Measurements from ENCODE around the gene CCDC154. TPM values are rescaled to one million over a fixed set of nuclear protein-coding genes. Genes with fewer than 3 reads are reported as not detected.

Gene CCDC154
- polyA plus RNA-seq, 1 donor (not counting 4 experiments of a cell fraction or from before 2014, with no cell fraction given) = 0.46 TPM

DNA sequence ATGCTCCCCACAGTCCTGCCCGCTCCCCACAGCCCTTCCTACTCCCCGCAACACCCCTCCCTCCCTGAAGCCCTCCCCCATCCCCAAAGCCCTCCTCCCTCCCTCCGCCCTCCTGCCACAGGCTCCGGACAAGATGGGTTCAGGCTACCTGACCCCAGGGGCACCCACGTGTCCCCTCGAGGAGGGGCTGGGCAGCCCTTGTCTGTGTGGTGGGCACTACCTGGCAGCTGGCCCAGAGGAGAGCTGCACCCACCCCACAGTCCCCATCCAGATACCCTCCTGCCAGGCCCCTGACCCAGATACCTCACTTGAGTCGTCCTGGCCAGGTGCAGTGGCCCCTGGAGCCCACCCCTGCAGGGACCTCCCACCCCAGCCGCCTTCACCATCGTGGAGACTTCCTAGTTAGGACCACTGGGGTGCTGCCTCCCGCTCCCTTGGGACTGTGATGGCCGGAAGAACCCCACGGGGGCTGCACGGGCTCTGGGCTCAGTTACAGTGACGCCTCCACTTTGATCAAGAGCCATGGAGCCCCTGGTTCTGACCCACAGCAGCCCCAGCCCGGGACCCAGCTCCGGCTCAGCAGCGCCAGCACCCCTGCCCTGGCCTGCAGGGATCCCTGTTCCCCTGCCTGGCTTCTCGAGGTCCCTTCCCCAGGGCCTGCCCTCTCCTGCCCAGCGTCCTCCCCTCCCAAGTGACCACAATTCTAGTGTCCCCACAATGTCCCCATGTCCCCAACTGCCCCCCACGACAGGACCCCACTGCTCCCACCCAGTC is 12.7 kb downstream of the CCDC154 start:
- no peak overlapping the region for H3K27ac ChIP-seq (ENCODE audit: control insufficient read depth, insufficient read depth, low read length)
- no peak overlapping the region for H3K4me2 ChIP-seq (ENCODE audit: control insufficient read depth, extremely low read depth, insufficient read depth, low read depth, low read length)
- H3K9me1 ChIP-seq (ENCODE audit: control insufficient read depth, extremely low read depth, insufficient read depth, low read length) = no peaks in the 10 kb centered on the region
- no peak for DNase-seq (ENCODE audit: low read depth, low spot score)
- H3K36me3 ChIP-seq (ENCODE audit: control insufficient read depth in 2 of 2, extremely low read depth in 1 of 2, insufficient read depth in 2 of 2, low read length in 2 of 2) = no peaks in the 10 kb centered on the region
- dilution Hi-C loops (cut with MboI; ENCODE audit: extremely low pct_ligation_motif_present, low sequenced_read_pairs) = no loop called here
- TF ChIP-seq, protein P1, sequence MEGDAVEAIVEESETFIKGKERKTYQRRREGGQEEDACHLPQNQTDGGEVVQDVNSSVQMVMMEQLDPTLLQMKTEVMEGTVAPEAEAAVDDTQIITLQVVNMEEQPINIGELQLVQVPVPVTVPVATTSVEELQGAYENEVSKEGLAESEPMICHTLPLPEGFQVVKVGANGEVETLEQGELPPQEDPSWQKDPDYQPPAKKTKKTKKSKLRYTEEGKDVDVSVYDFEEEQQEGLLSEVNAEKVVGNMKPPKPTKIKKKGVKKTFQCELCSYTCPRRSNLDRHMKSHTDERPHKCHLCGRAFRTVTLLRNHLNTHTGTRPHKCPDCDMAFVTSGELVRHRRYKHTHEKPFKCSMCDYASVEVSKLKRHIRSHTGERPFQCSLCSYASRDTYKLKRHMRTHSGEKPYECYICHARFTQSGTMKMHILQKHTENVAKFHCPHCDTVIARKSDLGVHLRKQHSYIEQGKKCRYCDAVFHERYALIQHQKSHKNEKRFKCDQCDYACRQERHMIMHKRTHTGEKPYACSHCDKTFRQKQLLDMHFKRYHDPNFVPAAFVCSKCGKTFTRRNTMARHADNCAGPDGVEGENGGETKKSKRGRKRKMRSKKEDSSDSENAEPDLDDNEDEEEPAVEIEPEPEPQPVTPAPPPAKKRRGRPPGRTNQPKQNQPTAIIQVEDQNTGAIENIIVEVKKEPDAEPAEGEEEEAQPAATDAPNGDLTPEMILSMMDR (optimal IDR thresholded peaks at IDR 0.05 in 1 of 3, IDR thresholded peaks at IDR 0.05 in 1 of 3, conservative IDR thresholded peaks at IDR 0.05 in 1 of 3; ENCODE audit: extremely low read depth in 1 of 3, insufficient read depth in 2 of 3, low read length in 3 of 3) = no peak
- H3K4me1 ChIP-seq (ENCODE audit: control insufficient read depth, extremely low read depth, insufficient read depth, low read length) = no peaks in the 10 kb centered on the region
- no peaks in the 10 kb centered on the region for H3K27me3 ChIP-seq (ENCODE audit: control insufficient read depth, extremely low read depth, insufficient read depth, low read length)
- H2AFZ ChIP-seq (ENCODE audit: control insufficient read depth, low read length) = no peak overlapping the region
- H3K9me3 ChIP-seq (ENCODE audit: control insufficient read depth, low read depth, low read length) = no peaks in the 10 kb centered on the region
- no peak for FAIRE-seq
- no peak overlapping the region for H3K9ac ChIP-seq (ENCODE audit: control insufficient read depth, extremely low read depth, insufficient read depth, low read length)
- H4K20me1 ChIP-seq (ENCODE audit: control insufficient read depth, extremely low read depth, insufficient read depth, low read length) = no peaks in the 10 kb centered on the region
- H3K4me3 ChIP-seq (ENCODE audit: control insufficient read depth in 2 of 3, extremely low read depth in 1 of 3, insufficient read depth in 2 of 3, low read depth in 1 of 3, low read length in 3 of 3) = no peak overlapping the region
- H3K79me2 ChIP-seq (ENCODE audit: control insufficient read depth, insufficient read depth, low read length) = no peaks in the 10 kb centered on the region

DNA sequence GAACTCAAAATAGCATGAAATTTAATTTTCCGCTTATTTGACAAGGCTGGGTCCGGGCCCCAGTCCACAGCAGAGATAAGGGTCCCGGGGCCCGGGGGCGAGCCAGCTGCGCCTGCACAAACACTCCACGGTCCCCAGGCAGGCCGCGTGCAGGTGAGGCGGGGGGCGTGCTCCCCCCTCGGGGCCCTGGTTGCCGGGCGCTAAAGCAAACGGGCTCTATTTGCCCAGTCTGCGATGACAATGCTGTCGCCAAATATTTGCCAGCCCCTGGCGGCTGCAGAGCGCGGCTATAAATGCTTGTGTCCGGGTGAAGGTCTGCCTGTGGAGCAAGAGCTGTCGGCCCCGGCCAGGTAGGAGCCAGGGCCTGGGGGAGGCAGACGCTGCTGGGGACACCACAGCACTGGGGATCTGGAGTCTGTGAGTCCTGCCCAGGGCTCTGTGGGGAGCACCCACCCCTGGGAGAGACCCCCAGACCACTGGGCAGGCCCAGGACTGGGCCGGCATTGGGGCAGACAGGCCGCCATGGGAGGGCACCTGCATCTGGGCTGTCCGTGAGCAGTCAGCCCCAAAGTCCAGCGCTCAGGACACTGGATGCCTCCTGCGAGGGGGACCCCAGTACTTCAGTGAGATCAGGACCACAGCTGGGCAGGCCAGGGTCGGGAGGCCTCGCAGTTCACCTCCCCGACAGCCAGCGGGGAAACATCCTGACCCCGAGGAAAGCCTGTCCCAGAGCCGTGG is 13.4 kb downstream of the CCDC154 start, which contains the start of gene PERCC1:
Gene PERCC1 (plus strand): TSS at position 320 of the 738 bp plus-strand sequence. CDS start 1,516 bp downstream, outside the sequence.
- Histone ChIP-seq H2AFZ (ENCODE audit: control insufficient read depth, low read length) (no peak within 1 kb of the TSS), H3K4me2 (ENCODE audit: control insufficient read depth, extremely low read depth, insufficient read depth, low read depth, low read length) (no peak within 1 kb of the TSS), H3K9me3 (ENCODE audit: control insufficient read depth, low read depth, low read length) (no peaks in the 10 kb centered on the region), H3K79me2 (ENCODE audit: control insufficient read depth, insufficient read depth, low read length) (no peaks in the 10 kb centered on the region), H4K20me1 (ENCODE audit: control insufficient read depth, extremely low read depth, insufficient read depth, low read length) (no peaks in the 10 kb centered on the region), H3K4me1 (ENCODE audit: control insufficient read depth, extremely low read depth, insufficient read depth, low read length) (no peaks in the 10 kb centered on the region), H3K9ac (ENCODE audit: control insufficient read depth, extremely low read depth, insufficient read depth, low read length) (no peak within 1 kb of the TSS), H3K9me1 (ENCODE audit: control insufficient read depth, extremely low read depth, insufficient read depth, low read length) (no peaks in the 10 kb centered on the region), H3K27me3 (ENCODE audit: control insufficient read depth, extremely low read depth, insufficient read depth, low read length) (no peaks in the 10 kb centered on the region), H3K36me3 (ENCODE audit: control insufficient read depth in 2 of 2, extremely low read depth in 1 of 2, insufficient read depth in 2 of 2, low read length in 2 of 2) (no peaks in the 10 kb centered on the region), H3K4me3 (ENCODE audit: control insufficient read depth in 2 of 3, extremely low read depth in 1 of 3, insufficient read depth in 2 of 3, low read depth in 1 of 3, low read length in 3 of 3) (no peak within 1 kb of the TSS), H3K27ac (ENCODE audit: control insufficient read depth, insufficient read depth, low read length) (no peak within 1 kb of the TSS)
- dilution Hi-C loops (cut with MboI; ENCODE audit: extremely low pct_ligation_motif_present, low sequenced_read_pairs) = no loop called here
- TF ChIP-seq, protein P1 (optimal IDR thresholded peaks at IDR 0.05 in 1 of 3, IDR thresholded peaks at IDR 0.05 in 1 of 3, conservative IDR thresholded peaks at IDR 0.05 in 1 of 3; ENCODE audit: extremely low read depth in 1 of 3, insufficient read depth in 2 of 3, low read length in 3 of 3) = no peak
- TF ChIP-seq EZH2 (IDR thresholded peaks at IDR 0.05; ENCODE audit: low read length) = no peak
- no peak for DNase-seq (ENCODE audit: low read depth, low spot score)
- no peak for FAIRE-seq
